Endothelial cell of umbilical vein (primary cell): ENCODE results near the gene CYP46A1. TPM values are rescaled to one million over a fixed set of nuclear protein-coding genes. Genes with fewer than 3 reads are reported as not detected.
"Not testable (repeated sequence)": the region's sequence is repeated elsewhere in the genome, so short reads cannot be mapped to it uniquely, and the experiment has no call there.

ENCODE experiments used
- BruUV-seq: library from RNA; stranded (reverse); fragments of 400-500 nt; replicated peaks from 2 replicates; lab custom pipeline; 2021; lab: Mats Ljungman, UMichigan
- CTCF ChIA-PET: fragments of 300-600, 350-600 bp; sonication (Branson Sonifier 250); formaldehyde crosslinking; loops from one replicate; lab custom pipeline; 2021; ENCODE audit warnings: antibody characterized with exemption, inconsistent platforms; lab: Charles Lee
- POLR2A ChIA-PET: fragments of 300-600, 350-600 bp; sonication (Branson Sonifier 250); formaldehyde crosslinking; loops from one replicate; lab custom pipeline; 2021; ENCODE audit warnings: antibody characterized with exemption, inconsistent platforms; lab: Charles Lee
- DNase-seq: peaks from one replicate; pipeline ENCODE4 v3.0.0-alpha.2; 2011; ENCODE audit warnings: low read depth, low spot score
- FAIRE-seq: peaks from 2 replicates; lab custom pipeline; 2011; peaks lifted over from hg19 to GRCh38; lab: Jason Lieb, UNC
- H2AFZ ChIP-seq: 2 replicates; pipeline ENCODE4 v1.6.0; 2012; ENCODE audit warnings: low read depth, low read length, control low read depth, inconsistent platforms
- H3K27ac ChIP-seq: 2 replicates; pipeline ENCODE4 v1.5.1; 2011; ENCODE audit warnings: low read depth, mild to moderate bottlenecking, control low read depth, low read length, moderate library complexity; ENCODE audit not compliant: insufficient read depth
- H3K27me3 ChIP-seq, 2 experiments: 2 replicates each; pipeline versions ENCODE4 v1.6.0 to v1.6.1; 2011; ENCODE audit warnings: low read length in 2 of 2, mixed read lengths in 1 of 2; ENCODE audit not compliant: control insufficient read depth in 2 of 2, insufficient read depth in 2 of 2
- H3K36me3 ChIP-seq, 2 experiments: 2 replicates in 1 of 2; 3 replicates in 1 of 2; pipeline ENCODE4 v1.5.1; 2011; ENCODE audit warnings: low read length in 2 of 2, mild to moderate bottlenecking in 1 of 2, moderate library complexity in 1 of 2; ENCODE audit not compliant: control insufficient read depth in 2 of 2, insufficient read depth in 2 of 2; ENCODE audit errors: extremely low read depth in 1 of 2
- H3K4me1 ChIP-seq: 3 replicates; pipeline ENCODE4 v1.5.1; 2011; ENCODE audit warnings: mild to moderate bottlenecking, low read length; ENCODE audit not compliant: control insufficient read depth, insufficient read depth; ENCODE audit errors: extremely low read depth
- H3K4me2 ChIP-seq: 2 replicates; pipeline ENCODE4 v1.6.1; 2011; ENCODE audit warnings: low read length, control low read depth, mixed read lengths; ENCODE audit not compliant: insufficient read depth
- H3K4me3 ChIP-seq, 3 experiments: fragments of 200-600 bp in 1 of 3; sonication (generic), shearing (Covaris generic) in 1 of 3; replicated peaks in 1 of 3; 2 replicates each; pipeline ENCODE4 v1.5.1; 2011 to 2016; ENCODE audit warnings: control low read depth in 3 of 3, low read length in 3 of 3, mild to moderate bottlenecking in 2 of 3, inconsistent platforms in 1 of 3, low read depth in 1 of 3, moderate library complexity in 1 of 3; ENCODE audit not compliant: insufficient read depth in 1 of 3
- H3K79me2 ChIP-seq: 2 replicates; pipeline ENCODE4 v1.6.0; 2012; ENCODE audit warnings: low read length, inconsistent platforms; ENCODE audit not compliant: control insufficient read depth, insufficient read depth
- H3K9ac ChIP-seq: replicated peaks from 2 replicates; pipeline ENCODE3; 2011; ENCODE audit warnings: low read length, control low read depth; ENCODE audit not compliant: insufficient read depth; ENCODE audit errors: extremely low read depth
- H3K9me1 ChIP-seq: replicated peaks from 3 replicates; pipeline ENCODE4 v1.6.0; 2011; ENCODE audit warnings: mild to moderate bottlenecking, low read length; ENCODE audit not compliant: control insufficient read depth, insufficient read depth; ENCODE audit errors: extremely low read depth
- H3K9me3 ChIP-seq: replicated peaks from 2 replicates; pipeline ENCODE4 v1.5.1; 2012; ENCODE audit warnings: low read length, inconsistent platforms; ENCODE audit not compliant: control insufficient read depth, insufficient read depth
- H4K20me1 ChIP-seq: replicated peaks from 2 replicates; pipeline ENCODE3; 2011; ENCODE audit warnings: mild to moderate bottlenecking, low read length; ENCODE audit not compliant: control insufficient read depth, insufficient read depth; ENCODE audit errors: extremely low read depth
- EZH2 ChIP-seq: IDR thresholded peaks from 2 replicates; pipeline ENCODE4 v1.6.1; 2012; ENCODE audit warnings: borderline replicate concordance, low read depth, mild to moderate bottlenecking, moderate library complexity, low read length, inconsistent platforms; ENCODE audit not compliant: severe bottlenecking
- FOS ChIP-seq: IDR thresholded peaks from 2 replicates; pipeline ENCODE4 v1.6.1; 2011; ENCODE audit warnings: mild to moderate bottlenecking, low read length, moderate library complexity, borderline replicate concordance; ENCODE audit not compliant: insufficient read depth
- GATA2 ChIP-seq: IDR thresholded peaks from 2 replicates; pipeline ENCODE4 v1.7.0; 2011; ENCODE audit warnings: low read depth, mild to moderate bottlenecking, moderate library complexity, mixed read lengths, low read length; ENCODE audit not compliant: insufficient read length, insufficient read depth
- JUN ChIP-seq: IDR thresholded peaks from 2 replicates; pipeline ENCODE4 v1.6.1; 2011; ENCODE audit warnings: borderline replicate concordance, low read depth; ENCODE audit not compliant: insufficient read length, insufficient read depth
- MYC ChIP-seq: IDR thresholded peaks from one replicate; pipeline ENCODE4 v1.6.1; 2011; ENCODE audit warnings: mild to moderate bottlenecking, low read depth, low read length
- POLR2A ChIP-seq: IDR thresholded peaks from 2 replicates; pipeline ENCODE4 v1.6.1; 2012; ENCODE audit warnings: low read depth, mild to moderate bottlenecking, control low read depth, low read length
- POLR2AphosphoS5 ChIP-seq: IDR thresholded peaks from 2 replicates; pipeline ENCODE4 v1.6.1; 2012; ENCODE audit warnings: low read depth, mild to moderate bottlenecking, control low read depth, low read length, moderate library complexity; ENCODE audit not compliant: insufficient read depth
- dilution Hi-C: fragments of 300-500 bp; cut with MboI; formaldehyde crosslinking; loops from one replicate; pipeline ENCODE4 v1.15.0; 2019; ENCODE audit warnings: low sequenced_read_pairs; ENCODE audit not compliant: extremely low pct_ligation_motif_present
- intact Hi-C: fragments of 100-400 bp; cut with micrococcal nuclease; formaldehyde crosslinking; loops from one replicate; pipeline ENCODE4 v1.10.0; 2022
- polyA plus RNA-seq, 4 experiments: library from polyadenylated mRNA; depleted of rRNA in 3 of 4; stranded (reverse) in 3 of 4; unstranded in 1 of 4; fragments of >200 nt; gene quantifications; 2 replicates each; pipeline versions ENCODE4 v1.2.1 to v1.2.3, GENCODE V29; 2011 to 2012; ENCODE audit warnings: missing spikeins in 1 of 4
- total RNA-seq: library from RNA; stranded (reverse); gene quantifications from 2 replicates; pipeline ENCODE4 v1.2.3, GENCODE V29; 2021
- TF ChIP-seq, protein P1 (sequence below), 2 donors: IDR thresholded peaks; 1 replicate in 1 of 2; 2 replicates in 1 of 2; pipeline ENCODE4 v1.5.1; 2011; ENCODE audit warnings: low read length in 2 of 2, mild to moderate bottlenecking in 2 of 2, moderate library complexity in 2 of 2, control low read depth in 1 of 2, inconsistent platforms in 1 of 2, low read depth in 1 of 2; ENCODE audit not compliant: insufficient read depth in 1 of 2; ENCODE audit errors: extremely low read depth in 1 of 2
- TF ChIP-seq, protein P2 (sequence below): IDR thresholded peaks from 2 replicates; pipeline ENCODE4 v1.6.1; 2011; ENCODE audit not compliant: insufficient read depth, insufficient read length

CYP46A1 gene
- total and polyA plus RNA-seq, 2 donors (not counting 3 experiments of a cell fraction or from before 2014, with no cell fraction given), result 0.03 to 0.24 TPM

DNA sequence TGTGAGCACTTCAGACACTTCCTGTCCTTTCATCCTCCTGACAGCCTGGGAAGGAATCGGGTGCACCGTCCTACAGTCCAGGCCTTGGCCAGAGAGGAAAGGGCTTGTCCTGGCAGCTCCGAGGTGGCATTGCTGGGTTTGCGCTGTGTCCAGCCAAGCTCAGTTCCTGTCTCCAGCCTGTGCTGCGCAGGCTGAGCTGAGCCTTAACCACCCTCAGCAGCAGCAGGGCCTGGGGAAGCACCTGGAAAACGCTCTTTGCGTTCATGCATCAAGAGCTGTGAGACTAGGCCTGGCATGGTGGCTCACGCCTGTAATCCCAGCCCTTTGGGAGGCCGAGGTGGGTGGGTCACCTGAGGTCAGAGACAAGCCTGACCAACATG is 75.4 kb downstream of the CYP46A1 start:
- Histone ChIP-seq H3K27me3 (no peaks in the 10 kb centered on the region), H3K27ac (no peak overlapping the region), H3K9me3 (no peaks in the 10 kb centered on the region), H3K36me3 (no peaks in the 10 kb centered on the region), H3K9ac (no peak overlapping the region), H3K4me2 (no peak overlapping the region), H3K79me2 (no peaks in the 10 kb centered on the region), H4K20me1 (no peaks in the 10 kb centered on the region), H2AFZ (no peak overlapping the region), H3K4me1 (peaks cover 48% of the 10 kb centered on the region), H3K4me3 (no peak overlapping the region), H3K9me1 (no peaks in the 10 kb centered on the region)
- intact Hi-C loops (loop anchor here (10.0 kb wide), 2 partner anchors 225 to 625 kb away; no protein-coding TSS in a partner anchor), dilution Hi-C loops (no loop called here)
- DNase-seq (peak; percentile 59), FAIRE-seq (peak; percentile 18)
- TF ChIP-seq JUN, result no peak
- ChIA-PET POLR2A (no interaction called here), CTCF (interaction anchor here (0.9 to 4.1 kb wide), 4 partner anchors 17 to 33 kb away, joined by 3 to 25 read pairs (median 6); partner anchors contain the start of gene EML1)
- BruUV-seq, result no TSS peak

DNA sequence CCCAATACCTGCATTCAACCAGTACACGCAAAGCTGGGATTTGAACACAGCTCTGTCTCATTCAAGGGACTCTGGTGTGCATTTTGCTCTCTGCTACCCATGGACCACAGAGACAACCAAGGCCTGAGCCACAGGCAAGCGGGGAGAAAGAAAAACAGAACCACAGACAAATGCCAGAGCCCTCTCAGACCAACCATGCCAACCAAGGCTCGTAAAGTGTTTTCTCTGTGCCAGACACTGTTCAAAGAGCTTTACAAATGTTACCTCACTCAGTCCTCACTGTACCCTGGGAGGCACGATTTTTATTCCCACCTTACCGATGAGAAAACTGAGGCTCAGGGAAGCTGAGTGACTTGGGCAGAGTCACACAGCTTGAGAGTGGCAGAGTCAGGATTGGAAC is 76.7 kb downstream of the CYP46A1 start:
- no peak overlapping the region for H3K27ac ChIP-seq
- DNase-seq (no peak), FAIRE-seq (peak; percentile 37)
- POLR2A ChIA-PET, result no interaction called here
- no peak overlapping the region for H3K4me2 ChIP-seq
- no peak for TF ChIP-seq POLR2A
- TF ChIP-seq JUN, result no peak
- no peak for TF ChIP-seq FOS
- TF ChIP-seq GATA2, result no peak
- TF ChIP-seq, protein P1, sequence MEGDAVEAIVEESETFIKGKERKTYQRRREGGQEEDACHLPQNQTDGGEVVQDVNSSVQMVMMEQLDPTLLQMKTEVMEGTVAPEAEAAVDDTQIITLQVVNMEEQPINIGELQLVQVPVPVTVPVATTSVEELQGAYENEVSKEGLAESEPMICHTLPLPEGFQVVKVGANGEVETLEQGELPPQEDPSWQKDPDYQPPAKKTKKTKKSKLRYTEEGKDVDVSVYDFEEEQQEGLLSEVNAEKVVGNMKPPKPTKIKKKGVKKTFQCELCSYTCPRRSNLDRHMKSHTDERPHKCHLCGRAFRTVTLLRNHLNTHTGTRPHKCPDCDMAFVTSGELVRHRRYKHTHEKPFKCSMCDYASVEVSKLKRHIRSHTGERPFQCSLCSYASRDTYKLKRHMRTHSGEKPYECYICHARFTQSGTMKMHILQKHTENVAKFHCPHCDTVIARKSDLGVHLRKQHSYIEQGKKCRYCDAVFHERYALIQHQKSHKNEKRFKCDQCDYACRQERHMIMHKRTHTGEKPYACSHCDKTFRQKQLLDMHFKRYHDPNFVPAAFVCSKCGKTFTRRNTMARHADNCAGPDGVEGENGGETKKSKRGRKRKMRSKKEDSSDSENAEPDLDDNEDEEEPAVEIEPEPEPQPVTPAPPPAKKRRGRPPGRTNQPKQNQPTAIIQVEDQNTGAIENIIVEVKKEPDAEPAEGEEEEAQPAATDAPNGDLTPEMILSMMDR (IDR thresholded peaks at IDR 0.05; ENCODE audit: extremely low read depth in 1 of 2, insufficient read depth in 1 of 2, low read depth in 1 of 2, low read length in 2 of 2), result no peak
- no peak for TF ChIP-seq MYC
- TF ChIP-seq POLR2AphosphoS5, result no peak
- TF ChIP-seq, protein P2, sequence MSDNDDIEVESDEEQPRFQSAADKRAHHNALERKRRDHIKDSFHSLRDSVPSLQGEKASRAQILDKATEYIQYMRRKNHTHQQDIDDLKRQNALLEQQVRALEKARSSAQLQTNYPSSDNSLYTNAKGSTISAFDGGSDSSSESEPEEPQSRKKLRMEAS, result no peak
- TF ChIP-seq EZH2, result no peak
- no peak overlapping the region for H3K4me3 ChIP-seq
- dilution Hi-C loops (no loop called here), intact Hi-C loops (no loop called here)
- H3K9me1 ChIP-seq, result no peaks in the 10 kb centered on the region
- no peaks in the 10 kb centered on the region for H3K36me3 ChIP-seq
- H2AFZ ChIP-seq, result no peak overlapping the region
- no peaks in the 10 kb centered on the region for H3K79me2 ChIP-seq
- BruUV-seq, result no TSS peak
- H4K20me1 ChIP-seq, result no peaks in the 10 kb centered on the region
- H3K9me3 ChIP-seq, result no peaks in the 10 kb centered on the region
- H3K9ac ChIP-seq, result no peak overlapping the region
- no peaks in the 10 kb centered on the region for H3K27me3 ChIP-seq
- CTCF ChIA-PET, result interaction anchor here (2.4 to 4.1 kb wide), 2 partner anchors 31 to 32 kb away, joined by 10 to 25 read pairs; partner anchors contain the start of gene EML1
- H3K4me1 ChIP-seq, result peaks cover 35% of the 10 kb centered on the region

DNA sequence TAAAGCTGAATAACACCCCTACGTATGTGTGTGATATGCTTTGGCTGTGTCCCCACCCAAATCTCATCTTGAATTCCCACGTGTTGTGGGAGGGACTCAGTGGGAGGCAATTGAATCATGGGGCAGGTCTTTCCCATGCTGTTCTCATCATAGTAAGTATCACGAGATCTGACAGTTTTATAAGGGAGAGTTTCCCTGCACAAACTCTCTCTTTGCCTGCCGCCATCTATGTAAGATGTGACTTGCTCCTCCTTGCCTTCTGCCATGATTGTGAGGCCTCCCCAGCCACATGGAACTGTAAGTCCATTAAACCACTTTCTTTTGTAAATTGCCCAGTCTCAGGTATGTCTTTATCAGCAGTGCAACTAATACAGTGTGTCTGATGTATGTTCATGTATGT is 78.8 kb downstream of the CYP46A1 start:
- H3K36me3 ChIP-seq, H3K9ac ChIP-seq, H3K79me2 ChIP-seq, H3K4me3 ChIP-seq, POLR2A ChIA-PET, BruUV-seq, H3K27me3 ChIP-seq, DNase-seq, H3K9me3 ChIP-seq, FAIRE-seq, H3K4me2 ChIP-seq, H4K20me1 ChIP-seq, H3K9me1 ChIP-seq, H3K27ac ChIP-seq, dilution Hi-C loops, intact Hi-C loops, H2AFZ ChIP-seq: not testable (repeated sequence)
- H3K4me1 ChIP-seq, result peaks cover 15% of the 10 kb centered on the region
- CTCF ChIA-PET, result interaction anchor here (1.6 kb wide), 1 partner anchor 10 kb away, joined by 4 read pairs; no protein-coding TSS in a partner anchor
